GM23248 (cell line): ENCODE data around the gene GLIPR2. TPM values are rescaled to one million over a fixed set of nuclear protein-coding genes. Genes with fewer than 3 reads are reported as not detected.

Experiments used
- DNase-seq: peaks from one replicate; pipeline ENCODE4 v3.0.0-alpha.2; 2015
- H2AFZ ChIP-seq: fragments of 200-600 bp; sonication (generic); 2 replicates; pipeline ENCODE4 v1.6.1; 2016; ENCODE audit warnings: antibody characterized with exemption
- H3F3A ChIP-seq: fragments of 200-600 bp; sonication (generic); 2 replicates; pipeline ENCODE4 v1.6.1; 2016; ENCODE audit warnings: mild to moderate bottlenecking, antibody characterized with exemption, mixed run types; ENCODE audit not compliant: insufficient read depth
- H3K27ac ChIP-seq: fragments of 200-600 bp; sonication (generic); 2 replicates; pipeline ENCODE4 v1.5.1; 2016; ENCODE audit warnings: mild to moderate bottlenecking
- H3K27me3 ChIP-seq: fragments of 200-600 bp; sonication (generic); replicated peaks from 2 replicates; pipeline ENCODE4 v1.6.1; 2016; ENCODE audit warnings: mild to moderate bottlenecking; ENCODE audit not compliant: insufficient read depth
- H3K36me3 ChIP-seq: fragments of 200-600 bp; sonication (generic); 2 replicates; pipeline ENCODE4 v1.6.1; 2016; ENCODE audit warnings: low read depth, mild to moderate bottlenecking
- H3K4me1 ChIP-seq: fragments of 200-600 bp; sonication (generic); 2 replicates; pipeline ENCODE4 v1.6.1; 2016; ENCODE audit warnings: mild to moderate bottlenecking; ENCODE audit not compliant: insufficient read depth
- H3K4me2 ChIP-seq: fragments of 200-600 bp; sonication (generic); one replicate; pipeline ENCODE4 v1.6.1; 2016; ENCODE audit warnings: mild to moderate bottlenecking; ENCODE audit not compliant: unreplicated experiment
- H3K4me3 ChIP-seq: fragments of 200-600 bp; sonication (generic); 2 replicates; pipeline ENCODE4 v1.5.1; 2016; ENCODE audit warnings: mild to moderate bottlenecking
- H3K79me2 ChIP-seq: fragments of 200-600 bp; sonication (generic); 2 replicates; pipeline ENCODE4 v1.6.1; 2016; ENCODE audit warnings: mild to moderate bottlenecking; ENCODE audit not compliant: insufficient read depth
- H3K9ac ChIP-seq: fragments of 200-600 bp; sonication (generic); 2 replicates; pipeline ENCODE4 v1.6.1; 2016; ENCODE audit warnings: mild to moderate bottlenecking
- H3K9me2 ChIP-seq: fragments of 200-600 bp; sonication (generic); 2 replicates; pipeline ENCODE4 v1.6.1; 2016; ENCODE audit warnings: mixed run types, mild to moderate bottlenecking, moderate library complexity; ENCODE audit not compliant: insufficient read depth
- H3K9me3 ChIP-seq: fragments of 200-600 bp; sonication (generic); one replicate; pipeline ENCODE4 v1.6.1; 2017; ENCODE audit warnings: low read depth
- H4K20me1 ChIP-seq: fragments of 200-600 bp; sonication (generic); 2 replicates; pipeline ENCODE4 v1.6.0; 2016; ENCODE audit not compliant: insufficient read depth
- EZH2 ChIP-seq: fragments of 200-600 bp; sonication (generic); IDR thresholded peaks from 2 replicates; pipeline ENCODE4 v1.6.1; 2018; ENCODE audit warnings: antibody characterized with exemption, mild to moderate bottlenecking; ENCODE audit not compliant: insufficient read depth, poor library complexity, severe bottlenecking
- EZH2phosphoT487 ChIP-seq: fragments of 200-600 bp; sonication (generic); IDR thresholded peaks from 2 replicates; pipeline ENCODE4 v1.6.1; 2018; ENCODE audit warnings: antibody characterized with exemption, moderate library complexity, mild to moderate bottlenecking, low read depth; ENCODE audit not compliant: insufficient read depth
- WGBS, 2 experiments: methylation state at CpG; one replicate each; pipeline ENCODE4 v1.1.6; 2015 to 2017; ENCODE audit warnings: low lambda C conversion rate in 2 of 2, low coverage in 1 of 2; ENCODE audit errors: missing lambda C conversion rate in 2 of 2; 5-methylcytosine and 5-hydroxymethylcytosine counted together
- in situ Hi-C: fragments of 300-500 bp; cut with MboI; formaldehyde crosslinking; loops from 2 replicates; pipeline ENCODE4 v1.15.0; 2020
- polyA plus RNA-seq: library from polyadenylated mRNA; unstranded; fragments of >200 nt; fragmentation: Nextera tagmentation; extraction: Ambion mirVana; gene quantifications from 2 replicates; pipeline ENCODE4 v1.2.1, GENCODE V29; 2016
- total RNA-seq: library from RNA; depleted of rRNA; stranded (reverse); fragments of >200 nt; shearing (Covaris generic); gene quantifications from 2 replicates; pipeline ENCODE4 v1.2.3, GENCODE V29; 2014

The GLIPR2 gene
- total and polyA plus RNA-seq, 2 experiments from 2014 or later, result 27.5 to 47.5 TPM

DNA sequence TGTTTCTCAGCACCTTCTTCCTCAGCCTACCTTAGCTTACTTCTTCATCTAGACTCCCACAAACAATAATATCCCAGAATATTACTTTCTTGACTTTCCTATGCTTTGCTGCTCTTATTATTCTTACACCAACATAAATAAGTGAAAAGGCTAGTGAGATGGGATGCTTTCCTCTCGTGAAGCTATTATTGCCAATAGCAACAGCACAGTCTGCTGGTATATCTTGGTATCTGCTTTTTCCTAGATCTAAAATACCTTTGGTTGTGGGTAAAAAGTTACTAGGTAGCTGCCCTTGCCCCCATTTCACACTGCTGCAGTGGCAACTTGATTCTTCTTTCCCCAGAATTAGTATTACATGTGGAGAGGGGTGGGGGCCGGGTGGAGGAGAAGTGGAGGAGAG, 26.1 kb upstream of the GLIPR2 start:
- in situ Hi-C loops, result no loop called here
- no peak for TF ChIP-seq EZH2
- TF ChIP-seq EZH2phosphoT487, result no peak
- 90 to 96% methylated on average over 2 of the region's 2 CpGs for WGBS, 2 experiments

DNA sequence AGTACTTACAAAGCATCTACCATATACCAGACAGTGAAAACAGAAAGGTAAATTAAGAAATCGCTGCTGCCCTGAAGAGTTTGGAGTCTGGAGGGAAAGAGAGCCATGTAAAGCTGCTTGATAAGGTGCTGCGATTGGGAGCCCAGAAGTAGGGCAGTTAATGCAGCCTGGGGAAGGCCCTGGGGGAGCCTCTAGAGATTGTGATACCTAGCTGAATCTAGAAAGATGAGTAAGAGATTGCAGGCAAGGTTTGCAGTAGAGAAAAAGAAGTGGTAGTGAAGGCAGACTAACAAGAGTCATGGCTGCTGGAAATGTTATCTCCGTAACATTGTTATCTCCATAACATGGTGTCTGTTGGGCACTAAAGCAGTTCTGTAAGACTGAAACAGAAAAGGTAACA, 24.0 kb upstream of the GLIPR2 start:
- Histone ChIP-seq H3K9me2 (no peaks in the 10 kb centered on the region), H3K4me2 (no peak overlapping the region), H3K27ac (no peak overlapping the region), H3K9ac (no peak overlapping the region), H4K20me1 (no peaks in the 10 kb centered on the region), H3K79me2 (no peaks in the 10 kb centered on the region), H3K4me1 (no peaks in the 10 kb centered on the region), H3K36me3 (peaks cover 88% of the 10 kb centered on the region), H3F3A (peaks cover 47% of the 10 kb centered on the region), H3K4me3 (no peak overlapping the region), H2AFZ (no peak overlapping the region), H3K9me3 (no peaks in the 10 kb centered on the region), H3K27me3 (no peaks in the 10 kb centered on the region)
- in situ Hi-C loops, result no loop called here
- DNase-seq, result no peak
- TF ChIP-seq EZH2phosphoT487 (no peak), EZH2 (no peak)
- WGBS, 2 experiments, result 98 to 99% methylated on average over 3 of the region's 3 CpGs

More for the DNA sequence above, 26.1 kb upstream of the GLIPR2 start:
- no peak overlapping the region for H3K4me3 ChIP-seq
- no peaks in the 10 kb centered on the region for H3K9me2 ChIP-seq
- H3K9ac ChIP-seq, result no peak overlapping the region
- H3K4me2 ChIP-seq, result no peak overlapping the region
- no peak overlapping the region for H2AFZ ChIP-seq
- H3K36me3 ChIP-seq, result peaks cover 84% of the 10 kb centered on the region
- H3K4me1 ChIP-seq, result 0 out of 2 replicates have a peak, but pooled peaks cover under 1% of the 10 kb centered on the region
- H3K79me2 ChIP-seq, result 0 out of 2 replicates have a peak, but pooled peaks cover 4% of the 10 kb centered on the region
- no peaks in the 10 kb centered on the region for H3K9me3 ChIP-seq
- H4K20me1 ChIP-seq, result no peaks in the 10 kb centered on the region
- no peak for DNase-seq
- no peak overlapping the region for H3K27ac ChIP-seq
- H3K27me3 ChIP-seq, result no peaks in the 10 kb centered on the region
- peaks cover 46% of the 10 kb centered on the region for H3F3A ChIP-seq

DNA sequence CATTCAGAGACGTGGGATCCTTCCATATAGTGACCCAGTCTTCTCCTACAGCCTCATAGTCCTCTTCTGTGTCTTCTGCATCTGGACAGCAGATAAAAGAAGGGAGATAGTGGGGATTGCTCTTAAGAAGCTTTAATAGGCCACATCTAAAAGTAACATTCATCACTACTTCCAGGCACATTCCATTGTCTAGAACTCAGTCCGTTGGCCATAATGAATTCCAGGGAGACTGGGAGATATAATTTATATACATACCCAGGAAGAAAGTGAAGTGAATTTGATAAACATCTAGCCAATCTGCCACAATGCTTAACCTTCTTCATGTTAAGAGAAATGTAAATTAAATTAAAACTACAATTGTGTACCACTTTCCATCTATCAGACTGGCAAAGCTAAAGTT, 22.5 kb upstream of the GLIPR2 start:
- no peak overlapping the region for H3K27ac ChIP-seq
- 63 to 68% methylated on average over 2 of the region's 2 CpGs for WGBS, 2 experiments
- TF ChIP-seq EZH2, result no peak
- no peak for TF ChIP-seq EZH2phosphoT487

DNA sequence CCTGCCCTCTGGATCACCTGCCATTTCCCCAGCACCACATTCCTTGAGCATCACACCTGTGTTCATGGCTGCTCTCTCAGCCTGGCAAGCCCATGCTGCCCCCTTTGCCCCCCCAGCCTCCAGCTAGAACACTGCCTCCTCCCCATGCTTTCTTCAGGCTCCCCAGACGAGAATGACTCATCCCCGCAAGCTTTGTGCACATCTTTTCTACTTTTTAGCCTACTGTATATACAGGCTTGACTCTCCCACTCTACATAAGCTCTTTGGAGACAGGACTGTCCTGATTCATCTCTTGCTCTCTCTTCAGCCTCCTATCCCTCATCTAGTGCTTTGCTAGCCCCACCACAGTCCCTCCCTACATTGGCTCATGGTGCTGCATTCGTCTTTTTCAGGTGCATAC, 19.9 kb upstream of the GLIPR2 start:
- Histone ChIP-seq H2AFZ (no peak overlapping the region), H3K27ac (no peak overlapping the region), H3K79me2 (no peaks in the 10 kb centered on the region; the same call in 1 of the 2 replicates), H3K4me3 (no peak overlapping the region), H3K9ac (no peak overlapping the region), H3K9me2 (no peaks in the 10 kb centered on the region), H3K4me2 (no peak overlapping the region), H3K9me3 (no peaks in the 10 kb centered on the region), H3K27me3 (no peaks in the 10 kb centered on the region), H3K4me1 (no peaks in the 10 kb centered on the region), H3F3A (peaks cover 44% of the 10 kb centered on the region), H3K36me3 (peaks cover 70% of the 10 kb centered on the region), H4K20me1 (no peaks in the 10 kb centered on the region)
- DNase-seq, result no peak
- no peak for TF ChIP-seq EZH2
- TF ChIP-seq EZH2phosphoT487, result no peak
- 95 to 96% methylated on average over 3 of the region's 3 CpGs for WGBS, 2 experiments
- in situ Hi-C loops, result no loop called here

More for the DNA sequence above, 22.5 kb upstream of the GLIPR2 start:
- H4K20me1 ChIP-seq, result no peaks in the 10 kb centered on the region
- no peak overlapping the region for H3K4me2 ChIP-seq
- no peaks in the 10 kb centered on the region for H3K9me2 ChIP-seq
- no peaks in the 10 kb centered on the region for H3K4me1 ChIP-seq
- H3F3A ChIP-seq, result peaks cover 47% of the 10 kb centered on the region
- H3K79me2 ChIP-seq, result no peaks in the 10 kb centered on the region
- in situ Hi-C loops, result no loop called here
- H3K4me3 ChIP-seq, result no peak overlapping the region
- DNase-seq, result no peak
- H2AFZ ChIP-seq, result no peak overlapping the region
- H3K27me3 ChIP-seq, result no peaks in the 10 kb centered on the region
- no peaks in the 10 kb centered on the region for H3K9me3 ChIP-seq
- H3K36me3 ChIP-seq, result peaks cover 76% of the 10 kb centered on the region
- H3K9ac ChIP-seq, result no peak overlapping the region

GRCh38 chr9:36118201-36118600, 18.3 kb upstream of the GLIPR2 start:
- Histone ChIP-seq H3K4me1 (no peaks in the 10 kb centered on the region), H3K9me2 (no peaks in the 10 kb centered on the region), H4K20me1 (no peaks in the 10 kb centered on the region), H3K9me3 (no peaks in the 10 kb centered on the region), H3K27ac (no peak overlapping the region), H3K79me2 (no peaks in the 10 kb centered on the region; the same call in 1 of the 2 replicates), H3K4me3 (no peak overlapping the region), H3K36me3 (peaks cover 73% of the 10 kb centered on the region), H3F3A (peaks cover 40% of the 10 kb centered on the region), H3K27me3 (no peaks in the 10 kb centered on the region), H2AFZ (no peak overlapping the region), H3K9ac (no peak overlapping the region), H3K4me2 (no peak overlapping the region)
- WGBS, 2 experiments, result 98 to 100% methylated on average over 2 of the region's 2 CpGs
- in situ Hi-C loops, result no loop called here
- no peak for DNase-seq
- TF ChIP-seq EZH2phosphoT487 (no peak), EZH2 (no peak)
